ENCODE measurements around the gene TYR.

GRCh38 chr11:89249196-89249595, 71.5 kb downstream of the TYR start:
- TF ChIP-seq CTCF (IDR thresholded peaks at IDR 0.05): no peak
- TF ChIP-seq POLR2A (IDR thresholded peaks at IDR 0.05): no peak

Data from stomach (tissue), 4 donors.